Tibial nerve (tissue), 4 donors: ENCODE data around the gene DHTKD1.

Experiments
- EP300 ChIP-seq, 2 donors: sonication (generic); formaldehyde crosslinking; IDR thresholded peaks; one replicate each; pipeline ENCODE4 v1.6.1; 2017; ENCODE audit warnings: antibody characterized with exemption in 2 of 2, mild to moderate bottlenecking in 1 of 2
- TF ChIP-seq, protein P1 (sequence below), 5 experiments: fragments of 200-600 bp in 3 of 5; fragments of 450-650 bp in 2 of 5; sonication (generic) in 3 of 5; IDR thresholded peaks; one replicate each; pipeline ENCODE4 v1.5.1; 2016 to 2019; ENCODE audit warnings: antibody characterized with exemption in 5 of 5, mild to moderate bottlenecking in 3 of 5, moderate library complexity in 2 of 5

DNA sequence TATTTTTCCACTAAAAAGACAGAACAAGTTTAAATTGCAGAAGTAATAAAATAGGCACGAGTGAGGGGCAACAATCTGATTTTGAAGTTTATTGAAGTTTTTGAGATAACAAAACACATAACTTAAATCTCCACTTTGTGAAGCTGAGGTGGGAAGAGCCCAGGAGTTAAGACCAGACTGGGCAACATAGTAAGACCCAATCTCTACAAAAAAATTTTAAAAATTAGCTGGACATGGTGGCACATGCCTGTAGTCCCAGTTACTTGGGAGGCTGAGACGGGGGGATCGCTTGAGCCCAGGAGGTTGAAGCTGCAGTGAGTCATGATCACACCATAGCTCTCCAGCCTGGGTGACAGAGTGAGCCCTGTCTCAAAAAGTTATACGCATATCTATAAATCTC, 37.4 kb upstream of the DHTKD1 start:
- TF ChIP-seq, protein P1, sequence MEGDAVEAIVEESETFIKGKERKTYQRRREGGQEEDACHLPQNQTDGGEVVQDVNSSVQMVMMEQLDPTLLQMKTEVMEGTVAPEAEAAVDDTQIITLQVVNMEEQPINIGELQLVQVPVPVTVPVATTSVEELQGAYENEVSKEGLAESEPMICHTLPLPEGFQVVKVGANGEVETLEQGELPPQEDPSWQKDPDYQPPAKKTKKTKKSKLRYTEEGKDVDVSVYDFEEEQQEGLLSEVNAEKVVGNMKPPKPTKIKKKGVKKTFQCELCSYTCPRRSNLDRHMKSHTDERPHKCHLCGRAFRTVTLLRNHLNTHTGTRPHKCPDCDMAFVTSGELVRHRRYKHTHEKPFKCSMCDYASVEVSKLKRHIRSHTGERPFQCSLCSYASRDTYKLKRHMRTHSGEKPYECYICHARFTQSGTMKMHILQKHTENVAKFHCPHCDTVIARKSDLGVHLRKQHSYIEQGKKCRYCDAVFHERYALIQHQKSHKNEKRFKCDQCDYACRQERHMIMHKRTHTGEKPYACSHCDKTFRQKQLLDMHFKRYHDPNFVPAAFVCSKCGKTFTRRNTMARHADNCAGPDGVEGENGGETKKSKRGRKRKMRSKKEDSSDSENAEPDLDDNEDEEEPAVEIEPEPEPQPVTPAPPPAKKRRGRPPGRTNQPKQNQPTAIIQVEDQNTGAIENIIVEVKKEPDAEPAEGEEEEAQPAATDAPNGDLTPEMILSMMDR (IDR thresholded peaks at IDR 0.05) = no peak
- no peak for TF ChIP-seq EP300 (IDR thresholded peaks at IDR 0.05)
